ACC112 (cell line): ENCODE results near the gene SLIT3.

ENCODE experiments used
- H2AFZ ChIP-seq: fragments of 200-600 bp; sonication (generic); one replicate; pipeline ENCODE4 v1.6.0; 2017; ENCODE audit warnings: antibody characterized with exemption, low read length; ENCODE audit not compliant: unreplicated experiment
- H3K27ac ChIP-seq: fragments of 200-600 bp; sonication (generic); 2 replicates; pipeline ENCODE4 v1.5.1; 2014; ENCODE audit warnings: low read depth, mild to moderate bottlenecking, antibody characterized with exemption, low read length, moderate library complexity
- H3K27me3 ChIP-seq: fragments of 200-600 bp; sonication (generic); 2 replicates; pipeline ENCODE4 v1.6.1; 2014; ENCODE audit warnings: mild to moderate bottlenecking, antibody characterized with exemption, low read length, moderate library complexity, mixed read lengths; ENCODE audit not compliant: insufficient read depth
- H3K36me3 ChIP-seq: fragments of 200-600 bp; sonication (generic); 2 replicates; pipeline ENCODE4 v1.6.1; 2016; ENCODE audit warnings: mild to moderate bottlenecking, antibody characterized with exemption, low read length, moderate library complexity, mixed read lengths; ENCODE audit not compliant: insufficient read depth
- H3K4me1 ChIP-seq: fragments of 200-600 bp; sonication (generic); one replicate; pipeline ENCODE4 v1.6.1; 2016; ENCODE audit warnings: low read length, mixed read lengths; ENCODE audit not compliant: insufficient read depth, unreplicated experiment, control insufficient read depth
- H3K4me3 ChIP-seq: fragments of 200-600 bp; sonication (generic); 2 replicates; pipeline ENCODE4 v1.5.1; 2014; ENCODE audit warnings: mild to moderate bottlenecking, low read depth, low read length
- H3K79me2 ChIP-seq: fragments of 200-600 bp; sonication (generic); one replicate; pipeline ENCODE4 v1.6.0; 2016; ENCODE audit warnings: low read length; ENCODE audit not compliant: control insufficient read depth, unreplicated experiment, insufficient read depth

Gene SLIT3

GRCh38 chr5:168707716-168708695 lies 592.9 kb downstream of the SLIT3 start:
- Histone ChIP-seq H3K4me1 (peaks cover 11% of the 10 kb centered on the region), H2AFZ (no peak overlapping the region), H3K36me3 (no peaks in the 10 kb centered on the region), H3K4me3 (no peak overlapping the region), H3K27me3 (no peaks in the 10 kb centered on the region), H3K27ac (no peak overlapping the region), H3K79me2 (no peaks in the 10 kb centered on the region)

GRCh38 chr5:168706655-168707069 lies 594.3 kb downstream of the SLIT3 start:
- Histone ChIP-seq H3K36me3 (no peaks in the 10 kb centered on the region), H3K27ac (no peak overlapping the region), H3K27me3 (no peaks in the 10 kb centered on the region), H3K4me1 (no peaks in the 10 kb centered on the region), H3K79me2 (no peaks in the 10 kb centered on the region), H3K4me3 (no peak overlapping the region), H2AFZ (no peak overlapping the region)

GRCh38 chr5:168705321-168705720 lies 595.6 kb downstream of the SLIT3 start:
- Histone ChIP-seq H2AFZ (no peak overlapping the region), H3K36me3 (no peaks in the 10 kb centered on the region), H3K27ac (no peak overlapping the region), H3K4me3 (no peak overlapping the region), H3K4me1 (no peaks in the 10 kb centered on the region), H3K27me3 (no peaks in the 10 kb centered on the region), H3K79me2 (no peaks in the 10 kb centered on the region)

GRCh38 chr5:168702511-168702910 lies 598.4 kb downstream of the SLIT3 start:
- Histone ChIP-seq H3K4me1 (no peaks in the 10 kb centered on the region), H3K4me3 (no peak overlapping the region), H3K79me2 (no peaks in the 10 kb centered on the region), H2AFZ (no peak overlapping the region), H3K36me3 (no peaks in the 10 kb centered on the region), H3K27ac (no peak overlapping the region), H3K27me3 (no peaks in the 10 kb centered on the region)

GRCh38 chr5:168701641-168702040 lies 599.3 kb downstream of the SLIT3 start:
- H3K27ac ChIP-seq = no peak overlapping the region
- no peaks in the 10 kb centered on the region for H3K4me1 ChIP-seq
- no peaks in the 10 kb centered on the region for H3K36me3 ChIP-seq
- no peaks in the 10 kb centered on the region for H3K79me2 ChIP-seq
- no peaks in the 10 kb centered on the region for H3K27me3 ChIP-seq
- no peak overlapping the region for H2AFZ ChIP-seq
- no peak overlapping the region for H3K4me3 ChIP-seq

GRCh38 chr5:168699002-168699401 lies 601.9 kb downstream of the SLIT3 start:
- Histone ChIP-seq H3K36me3 (no peaks in the 10 kb centered on the region), H3K79me2 (no peaks in the 10 kb centered on the region), H3K4me1 (no peaks in the 10 kb centered on the region), H3K4me3 (no peak overlapping the region), H3K27me3 (no peaks in the 10 kb centered on the region), H2AFZ (no peak overlapping the region), H3K27ac (no peak overlapping the region)

GRCh38 chr5:168697034-168697720 lies 603.8 kb downstream of the SLIT3 start:
- Histone ChIP-seq H3K4me1 (no peaks in the 10 kb centered on the region), H2AFZ (no peak overlapping the region), H3K27me3 (no peaks in the 10 kb centered on the region), H3K79me2 (no peaks in the 10 kb centered on the region), H3K36me3 (no peaks in the 10 kb centered on the region), H3K27ac (no peak overlapping the region), H3K4me3 (no peak overlapping the region)

GRCh38 chr5:168696611-168697010 lies 604.3 kb downstream of the SLIT3 start:
- Histone ChIP-seq H3K4me3 (no peak overlapping the region), H3K27ac (no peak overlapping the region), H2AFZ (no peak overlapping the region), H3K4me1 (no peaks in the 10 kb centered on the region), H3K79me2 (no peaks in the 10 kb centered on the region), H3K36me3 (no peaks in the 10 kb centered on the region), H3K27me3 (no peaks in the 10 kb centered on the region)

- no peaks in the 10 kb centered on the region for H3K4me1 ChIP-seq
- H3K27ac ChIP-seq = no peak overlapping the region
- no peaks in the 10 kb centered on the region for H3K27me3 ChIP-seq
- no peaks in the 10 kb centered on the region for H3K79me2 ChIP-seq
- no peak overlapping the region for H3K4me3 ChIP-seq
- H2AFZ ChIP-seq = no peak overlapping the region
- H3K36me3 ChIP-seq = no peaks in the 10 kb centered on the region
Measured at GRCh38 chr5:168695301-168695835, 605.6 kb downstream of the SLIT3 start.

- no peaks in the 10 kb centered on the region for H3K4me1 ChIP-seq
- H3K27ac ChIP-seq = no peak overlapping the region
- no peak overlapping the region for H2AFZ ChIP-seq
- no peaks in the 10 kb centered on the region for H3K27me3 ChIP-seq
- no peaks in the 10 kb centered on the region for H3K36me3 ChIP-seq
- H3K4me3 ChIP-seq = no peak overlapping the region
- no peaks in the 10 kb centered on the region for H3K79me2 ChIP-seq
Measured at GRCh38 chr5:168694289-168694688, 606.6 kb downstream of the SLIT3 start.
